Heart left ventricle (tissue), 13 donors: ENCODE results near the gene OSBP2.

Experiments used
- CTCF ChIP-seq, 12 donors: fragments of 200-600 bp; sonication (generic) in 4 of 12; IDR thresholded peaks; one replicate each; pipeline versions ENCODE4 v1.5.0 to v1.8.0; 2018 to 2022; ENCODE audit warnings: antibody characterized with exemption in 12 of 12, mild to moderate bottlenecking in 5 of 12
- POLR2A ChIP-seq, 2 donors: fragments of 450-650 bp; IDR thresholded peaks; one replicate each; pipeline ENCODE4 v1.6.1; 2017; ENCODE audit warnings: antibody characterized with exemption in 2 of 2, mild to moderate bottlenecking in 2 of 2, moderate library complexity in 2 of 2
- donor health status: ischemic (EF 13 %, LVEDD 7.1; RV severe dilation, severe dysfunction).
- donor health status: DM: no; HTN: yes; CAD: no.
- donor health status: DM: no; HTN: no; CAD: no.
- donor health status: ischemic (EF 25% LVEDD 6.9; RV normal size, moderate dysfunction).
- donor health status: ischemic (EF 25% LVEDD 5.7; RV mildly dilated, moderate dysfunction).
- donor health status: ischemic (EF 35%, LVEDD 5.7; RV mildly dilated, moderate dysfunction).
- donor health status: nonischemic (EF 11% LVEDD 7.7; RV severe dilation, severe dysfunction).
- donor health status: DM: yes; HTN: yes; CAD: no.
- donor health status: PGD.
- donor health status: ischemic (EF 29% LVEDD 5.4; RV normal size, mild dysfunction).
- donor health status: nonischemic (EF 23%, LVEDD 6.1; RV moderate dilation, normal function).

GRCh38 chr22:30838111-30838510 is 143.4 kb downstream of the OSBP2 start:
- TF ChIP-seq CTCF (IDR thresholded peaks at IDR 0.05) = no peak
- TF ChIP-seq POLR2A (IDR thresholded peaks at IDR 0.05) = no peak
